ENCODE data around the gene PRDM11. TPM values are rescaled to one million over a fixed set of nuclear protein-coding genes. Genes with fewer than 3 reads are reported as not detected.

The PRDM11 gene
- total RNA-seq, 1 donor from 2014 or later, result 60.2 TPM

DNA sequence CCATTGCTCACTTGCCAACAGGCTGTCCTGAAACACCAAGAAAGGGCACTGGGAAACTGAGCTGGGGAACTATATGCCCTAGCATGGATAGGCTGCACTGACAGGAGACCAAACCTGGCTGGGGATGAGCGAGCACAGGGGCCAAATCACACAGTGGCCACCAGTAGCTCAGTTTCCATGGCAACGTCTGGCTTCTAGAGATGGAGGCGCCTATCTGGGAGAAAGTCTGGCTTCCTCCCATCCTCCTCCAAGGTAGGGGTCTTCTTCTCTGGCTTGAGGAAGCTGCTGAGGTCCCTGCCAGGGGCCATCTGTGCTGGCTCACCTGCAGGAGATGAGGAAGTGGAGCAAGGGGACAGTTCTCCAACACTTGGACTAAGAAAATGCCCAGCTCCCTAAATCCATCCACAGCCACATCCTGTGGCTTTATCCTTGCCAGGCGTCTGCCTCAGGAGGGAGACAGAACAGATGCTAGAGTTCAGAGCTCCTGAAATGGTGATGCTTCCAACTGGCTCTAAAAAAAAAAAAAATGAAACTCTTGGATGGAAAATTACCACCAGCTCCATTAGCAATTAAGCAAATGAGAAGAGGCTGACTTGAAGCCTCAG, 91.4 kb downstream of the PRDM11 start:
- Mint-ChIP-seq H3K9me3 (peaks cover 4% of the 10 kb centered on the region), H3K27me3 (ENCODE audit: low read depth) (peaks cover 24% of the 10 kb centered on the region), H3K27ac (no peak overlapping the region), H3K4me1 (no peaks in the 10 kb centered on the region), H3K36me3 (no peaks in the 10 kb centered on the region), H3K4me3 (no peak overlapping the region)
- TF ChIP-seq, protein P1, sequence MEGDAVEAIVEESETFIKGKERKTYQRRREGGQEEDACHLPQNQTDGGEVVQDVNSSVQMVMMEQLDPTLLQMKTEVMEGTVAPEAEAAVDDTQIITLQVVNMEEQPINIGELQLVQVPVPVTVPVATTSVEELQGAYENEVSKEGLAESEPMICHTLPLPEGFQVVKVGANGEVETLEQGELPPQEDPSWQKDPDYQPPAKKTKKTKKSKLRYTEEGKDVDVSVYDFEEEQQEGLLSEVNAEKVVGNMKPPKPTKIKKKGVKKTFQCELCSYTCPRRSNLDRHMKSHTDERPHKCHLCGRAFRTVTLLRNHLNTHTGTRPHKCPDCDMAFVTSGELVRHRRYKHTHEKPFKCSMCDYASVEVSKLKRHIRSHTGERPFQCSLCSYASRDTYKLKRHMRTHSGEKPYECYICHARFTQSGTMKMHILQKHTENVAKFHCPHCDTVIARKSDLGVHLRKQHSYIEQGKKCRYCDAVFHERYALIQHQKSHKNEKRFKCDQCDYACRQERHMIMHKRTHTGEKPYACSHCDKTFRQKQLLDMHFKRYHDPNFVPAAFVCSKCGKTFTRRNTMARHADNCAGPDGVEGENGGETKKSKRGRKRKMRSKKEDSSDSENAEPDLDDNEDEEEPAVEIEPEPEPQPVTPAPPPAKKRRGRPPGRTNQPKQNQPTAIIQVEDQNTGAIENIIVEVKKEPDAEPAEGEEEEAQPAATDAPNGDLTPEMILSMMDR (IDR thresholded peaks at IDR 0.05; ENCODE audit: unreplicated experiment), result no peak
- no peak for DNase-seq (ENCODE audit: low spot score in 2 of 2, unreplicated experiment in 2 of 2)

DNA sequence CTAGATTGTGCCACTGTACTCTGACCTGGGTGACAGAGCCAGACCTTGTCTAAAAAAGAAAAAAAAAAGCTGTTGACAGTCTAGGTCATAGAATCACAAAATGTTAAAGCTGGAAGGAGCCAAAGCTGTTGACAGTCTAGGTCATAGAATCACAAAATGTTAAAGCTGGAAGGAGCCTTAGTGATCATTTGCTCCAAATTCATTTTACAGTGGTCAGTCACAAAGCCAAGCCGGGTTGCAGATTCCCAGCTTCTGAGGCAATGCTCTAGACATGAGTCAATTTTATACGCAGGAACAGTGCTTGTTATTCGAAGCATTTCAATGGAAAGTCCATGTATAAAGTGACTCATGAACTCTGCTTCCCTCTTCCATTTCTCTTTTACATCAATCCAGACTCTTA, 92.3 kb downstream of the PRDM11 start:
- no peak overlapping the region for H3K4me3 Mint-ChIP-seq
- peaks cover 24% of the 10 kb centered on the region for H3K27me3 Mint-ChIP-seq (ENCODE audit: low read depth)
- TF ChIP-seq, protein P1 (IDR thresholded peaks at IDR 0.05; ENCODE audit: unreplicated experiment), result no peak
- DNase-seq (ENCODE audit: low spot score in 2 of 2, unreplicated experiment in 2 of 2), result no peak
- no peak overlapping the region for H3K27ac Mint-ChIP-seq
- peaks cover 4% of the 10 kb centered on the region for H3K9me3 Mint-ChIP-seq
- no peaks in the 10 kb centered on the region for H3K4me1 Mint-ChIP-seq
- no peaks in the 10 kb centered on the region for H3K36me3 Mint-ChIP-seq

DNA sequence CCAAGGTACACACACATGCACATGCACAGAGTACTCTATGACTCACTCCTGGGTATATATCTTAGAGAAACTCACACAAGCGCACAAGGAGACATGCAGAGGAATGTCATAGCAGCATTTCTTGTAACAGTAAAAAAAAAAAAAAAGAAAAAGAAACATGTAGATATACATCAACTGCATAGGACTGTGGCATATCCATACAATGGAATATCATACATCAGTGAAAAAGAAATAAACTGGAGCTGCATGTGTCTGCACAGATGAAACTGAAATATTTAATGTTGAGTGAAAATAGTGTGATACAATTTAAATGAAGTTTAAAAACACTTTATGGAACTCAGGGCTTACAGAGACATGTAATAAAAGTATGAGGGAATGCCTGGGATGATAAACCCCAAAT, 93.3 kb downstream of the PRDM11 start:
- H3K27ac Mint-ChIP-seq, result no peak overlapping the region
- no peak for DNase-seq (ENCODE audit: low spot score in 2 of 2, unreplicated experiment in 2 of 2)
- H3K36me3 Mint-ChIP-seq, result no peaks in the 10 kb centered on the region
- H3K27me3 Mint-ChIP-seq (ENCODE audit: low read depth), result peaks cover 24% of the 10 kb centered on the region
- TF ChIP-seq, protein P1 (IDR thresholded peaks at IDR 0.05; ENCODE audit: unreplicated experiment), result no peak
- no peaks in the 10 kb centered on the region for H3K4me1 Mint-ChIP-seq
- H3K9me3 Mint-ChIP-seq, result peaks cover 4% of the 10 kb centered on the region
- H3K4me3 Mint-ChIP-seq, result no peak overlapping the region

DNA sequence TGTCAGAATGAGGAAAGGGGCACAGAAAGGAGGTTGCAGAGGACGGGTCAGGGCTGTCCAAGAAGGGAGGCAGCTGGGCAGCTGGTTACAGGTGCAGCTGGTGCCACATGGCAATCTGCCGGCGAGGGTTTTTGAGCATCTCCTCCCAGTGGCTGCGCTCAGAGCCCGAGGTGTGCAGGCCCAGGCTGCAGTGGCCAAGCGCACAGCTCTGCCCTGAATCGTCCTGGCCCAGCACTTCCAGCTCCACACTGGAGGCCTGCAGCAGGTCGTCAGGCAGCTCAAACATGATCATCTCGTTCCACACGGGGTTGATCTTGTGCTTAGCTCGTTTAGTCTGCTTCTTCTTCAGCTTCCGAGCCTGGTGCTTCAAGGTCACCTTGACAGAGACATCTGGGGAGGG, 97.5 kb downstream of the PRDM11 start:
- Mint-ChIP-seq H3K9me3 (peaks cover 4% of the 10 kb centered on the region), H3K27me3 (ENCODE audit: low read depth) (peaks cover 1% of the 10 kb centered on the region), H3K4me1 (no peaks in the 10 kb centered on the region), H3K27ac (no peak overlapping the region), H3K36me3 (no peaks in the 10 kb centered on the region), H3K4me3 (no peak overlapping the region)
- TF ChIP-seq, protein P1 (IDR thresholded peaks at IDR 0.05; ENCODE audit: unreplicated experiment), result no peak
- DNase-seq (ENCODE audit: low spot score in 2 of 2, unreplicated experiment in 2 of 2), result no peak

DNA sequence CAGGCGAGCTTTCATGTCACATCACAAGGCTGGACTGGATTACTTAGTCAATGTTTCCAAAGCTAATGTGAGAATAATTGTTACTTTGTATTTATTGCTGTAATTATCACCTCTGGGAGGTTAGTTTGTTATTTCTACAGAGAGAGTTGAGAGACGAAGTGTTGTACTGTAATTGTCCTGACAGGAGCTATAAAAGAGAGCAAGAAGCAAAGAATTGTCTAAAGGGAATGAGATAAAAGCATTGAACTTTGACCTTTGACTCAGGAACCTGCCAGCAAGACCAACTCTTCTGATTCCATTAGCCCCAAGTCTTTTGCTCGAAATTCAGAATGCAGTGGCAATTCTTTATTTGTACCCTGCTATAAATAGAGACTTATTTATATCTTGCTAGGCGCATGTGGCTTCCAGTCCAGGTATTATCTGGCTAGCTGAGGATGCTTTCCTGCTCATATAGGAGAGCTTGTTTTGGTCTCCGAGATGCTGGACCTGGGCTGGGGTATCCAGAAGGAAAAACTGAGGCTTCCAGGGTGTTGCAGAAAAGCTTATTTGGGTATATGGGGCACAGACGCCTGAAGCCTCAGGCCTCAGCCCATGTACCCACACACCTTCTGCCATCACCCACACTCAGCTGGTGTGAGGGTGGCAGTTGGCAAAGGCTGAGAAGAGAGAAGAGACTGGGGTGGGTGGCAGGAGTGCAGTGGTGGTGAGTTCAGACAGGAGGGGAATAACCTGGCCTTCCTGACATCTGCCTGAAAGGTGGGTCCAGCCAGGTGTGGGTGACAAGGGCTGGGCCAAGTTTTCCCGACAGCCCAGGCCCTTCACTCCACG, 99.0 kb downstream of the PRDM11 start:
- TF ChIP-seq, protein P1 (IDR thresholded peaks at IDR 0.05; ENCODE audit: unreplicated experiment), result no peak
- Mint-ChIP-seq H3K27ac (no peak overlapping the region), H3K4me3 (no peak overlapping the region), H3K4me1 (no peaks in the 10 kb centered on the region), H3K27me3 (ENCODE audit: low read depth) (peaks cover 2% of the 10 kb centered on the region), H3K9me3 (no peaks in the 10 kb centered on the region), H3K36me3 (no peaks in the 10 kb centered on the region)
- no peak for DNase-seq (ENCODE audit: low spot score in 2 of 2, unreplicated experiment in 2 of 2)
